Skeletal muscle tissue (tissue), 4 donors: ENCODE data around the gene CIAO1. TPM values are rescaled to one million over a fixed set of nuclear protein-coding genes. Genes with fewer than 3 reads are reported as not detected.

ENCODE experiments used
- H3K27ac ChIP-seq: one replicate; pipeline ENCODE4 v1.7.0; 2013; ENCODE audit warnings: mild to moderate bottlenecking, low read depth, low read length, inconsistent platforms
- H3K27me3 ChIP-seq, 3 donors: one replicate each; pipeline ENCODE4 v1.7.0; 2013; ENCODE audit warnings: low read length in 3 of 3; ENCODE audit not compliant: control insufficient read depth in 3 of 3, insufficient read depth in 3 of 3
- H3K36me3 ChIP-seq, 3 donors: one replicate each; pipeline ENCODE4 v1.7.0; 2013; ENCODE audit warnings: low read length in 3 of 3; ENCODE audit not compliant: control insufficient read depth in 3 of 3, insufficient read depth in 3 of 3
- H3K4me1 ChIP-seq, 3 donors: one replicate each; pipeline ENCODE4 v1.7.0; 2013; ENCODE audit warnings: low read length in 3 of 3, mild to moderate bottlenecking in 3 of 3; ENCODE audit not compliant: control insufficient read depth in 3 of 3, insufficient read depth in 3 of 3
- H3K4me3 ChIP-seq, 3 donors: one replicate each; pipeline ENCODE4 v1.7.0; 2013; ENCODE audit warnings: low read length in 3 of 3
- H3K9ac ChIP-seq, 3 donors: one replicate each; pipeline ENCODE4 v1.7.0; 2013; ENCODE audit warnings: low read length in 3 of 3, mild to moderate bottlenecking in 3 of 3, moderate library complexity in 2 of 3, low read depth in 1 of 3
- H3K9me3 ChIP-seq, 3 donors: one replicate each; pipeline ENCODE4 v1.7.0; 2013; ENCODE audit warnings: low read length in 3 of 3; ENCODE audit not compliant: control insufficient read depth in 3 of 3
- total RNA-seq: library from RNA; depleted of rRNA; stranded (reverse); fragments of >200 nt; gene quantifications from one replicate; pipeline ENCODE4 v1.2.3, GENCODE V29; 2014
- donor health status: Osteomylitis.

CIAO1 gene
- total RNA-seq, 1 donor from 2014 or later = 51.1 TPM

- no peak overlapping the region for H3K27ac ChIP-seq
- H3K36me3 ChIP-seq = no peaks in the 10 kb centered on the region
- peaks cover 10 to 16% (median 16%) of the 10 kb centered on the region in 3 donors for H3K4me1 ChIP-seq
- no peak overlapping the region for H3K4me3 ChIP-seq
- no peaks in the 10 kb centered on the region for H3K9me3 ChIP-seq
- H3K9ac ChIP-seq = no peak overlapping the region
- H3K27me3 ChIP-seq = peaks cover 15 to 32% (median 16%) of the 10 kb centered on the region in 3 donors
These were observed 51.6 kb downstream of the CIAO1 start for GRCh38 chr2:96317584-96317997.

GRCh38 chr2:96318723-96319122, 52.7 kb downstream of the CIAO1 start:
- H3K9me3 ChIP-seq = no peaks in the 10 kb centered on the region
- no peak overlapping the region for H3K9ac ChIP-seq
- H3K36me3 ChIP-seq = no peaks in the 10 kb centered on the region
- H3K27ac ChIP-seq = no peak overlapping the region
- no peak overlapping the region for H3K4me3 ChIP-seq
- H3K4me1 ChIP-seq = peaks cover 10 to 16% (median 16%) of the 10 kb centered on the region in 3 donors
- peaks cover 15 to 41% (median 24%) of the 10 kb centered on the region in 3 donors for H3K27me3 ChIP-seq

- Histone ChIP-seq H3K4me1 (peaks cover 10 to 16% (median 16%) of the 10 kb centered on the region in 3 donors), H3K27me3 (peaks cover 17 to 47% (median 29%) of the 10 kb centered on the region in 3 donors), H3K27ac (no peak overlapping the region), H3K9me3 (no peaks in the 10 kb centered on the region), H3K4me3 (no peak overlapping the region), H3K9ac (no peak overlapping the region), H3K36me3 (no peaks in the 10 kb centered on the region)
These were observed 53.4 kb downstream of the CIAO1 start for GRCh38 chr2:96319396-96319795.

GRCh38 chr2:96320326-96320725, 54.3 kb downstream of the CIAO1 start:
- Histone ChIP-seq H3K4me3 (no peak overlapping the region), H3K27me3 (peaks cover 24 to 56% (median 38%) of the 10 kb centered on the region in 3 donors), H3K9ac (no peak overlapping the region), H3K4me1 (peaks cover 14 to 19% (median 18%) of the 10 kb centered on the region in 3 donors), H3K9me3 (no peaks in the 10 kb centered on the region), H3K36me3 (no peaks in the 10 kb centered on the region), H3K27ac (no peak overlapping the region)

GRCh38 chr2:96320728-96321622, 55.0 kb downstream of the CIAO1 start:
- no peaks in the 10 kb centered on the region for H3K36me3 ChIP-seq
- peak overlapping the region; percentile 71 to 82 (median 79) for H3K4me3 ChIP-seq
- H3K27me3 ChIP-seq = peaks cover 31 to 63% (median 44%) of the 10 kb centered on the region in 3 donors
- peaks cover 18 to 22% (median 21%) of the 10 kb centered on the region in 3 donors for H3K4me1 ChIP-seq
- H3K27ac ChIP-seq = no peak overlapping the region
- no peaks in the 10 kb centered on the region for H3K9me3 ChIP-seq
- peak overlapping the region; percentile 53 to 79 (median 66) for H3K9ac ChIP-seq

Other genes starting within 250 kb of the CIAO1 start
- 7.8 TPM for gene GPAT2, start 231.3 kb upstream of the CIAO1 start, total RNA-seq
- gene ADRA2B, start 149.7 kb upstream of the CIAO1 start, total RNA-seq = 2.1 TPM
- gene ASTL, start 127.7 kb upstream of the CIAO1 start, total RNA-seq = not detected
- gene DUSP2, start 120.8 kb upstream of the CIAO1 start, total RNA-seq = 4.2 TPM
- 185 TPM for gene STARD7, start 57.4 kb upstream of the CIAO1 start, total RNA-seq
- 8.9 TPM for gene TMEM127, start 228 bp upstream of the CIAO1 start, total RNA-seq
- 60.5 TPM for gene SNRNP200, start 39.3 kb downstream of the CIAO1 start, total RNA-seq
- 3.7 TPM for gene ITPRIPL1, start 59.1 kb downstream of the CIAO1 start, total RNA-seq
- gene NCAPH, start 69.5 kb downstream of the CIAO1 start, total RNA-seq = 2.6 TPM
- not detected for gene NEURL3, start 239.1 kb downstream of the CIAO1 start, total RNA-seq